ENCODE data around the gene GAL3ST1.

DNA sequence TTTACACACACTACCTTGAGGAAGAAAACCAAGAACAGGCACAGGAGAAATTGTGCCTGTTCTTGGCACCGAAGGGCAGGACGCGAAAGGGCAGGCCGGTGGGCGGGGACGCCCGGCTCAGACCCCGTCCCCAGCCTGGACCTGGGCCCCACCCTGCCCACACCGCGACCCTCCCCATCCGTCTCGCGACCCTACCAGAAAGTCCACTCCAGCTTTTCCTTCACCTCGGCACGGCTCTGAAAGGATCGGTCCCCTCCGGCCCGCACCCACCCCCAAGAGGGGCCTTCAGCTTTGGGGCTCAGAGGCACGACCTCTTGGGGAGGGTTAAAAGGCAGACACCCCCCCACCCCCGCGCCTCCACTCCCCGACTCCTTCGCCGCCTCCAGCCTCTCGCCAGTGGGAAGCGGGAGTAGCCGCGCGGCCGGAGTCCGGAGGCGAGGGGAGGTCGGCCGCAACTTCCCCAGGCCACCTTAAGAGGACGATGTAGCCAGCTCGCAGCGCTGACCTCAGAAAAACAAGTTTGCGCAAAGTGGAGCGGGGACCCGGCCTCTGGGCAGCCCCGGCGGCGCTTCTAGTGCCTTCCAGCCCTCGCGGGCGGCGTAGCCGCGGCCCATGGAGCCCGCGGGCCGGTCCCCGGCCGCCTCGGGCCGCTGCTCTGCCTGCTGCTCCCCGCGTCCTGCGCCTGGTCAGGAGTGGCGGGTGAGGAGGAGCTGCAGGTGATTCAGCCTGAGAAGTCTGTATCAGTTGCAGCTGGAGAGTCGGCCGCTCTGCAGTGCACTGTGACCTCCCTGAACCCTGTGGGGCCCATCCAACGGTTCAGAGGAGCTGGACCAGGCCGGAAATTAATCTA, 32.3 kb downstream of the GAL3ST1 start:
- TF ChIP-seq, protein P1, sequence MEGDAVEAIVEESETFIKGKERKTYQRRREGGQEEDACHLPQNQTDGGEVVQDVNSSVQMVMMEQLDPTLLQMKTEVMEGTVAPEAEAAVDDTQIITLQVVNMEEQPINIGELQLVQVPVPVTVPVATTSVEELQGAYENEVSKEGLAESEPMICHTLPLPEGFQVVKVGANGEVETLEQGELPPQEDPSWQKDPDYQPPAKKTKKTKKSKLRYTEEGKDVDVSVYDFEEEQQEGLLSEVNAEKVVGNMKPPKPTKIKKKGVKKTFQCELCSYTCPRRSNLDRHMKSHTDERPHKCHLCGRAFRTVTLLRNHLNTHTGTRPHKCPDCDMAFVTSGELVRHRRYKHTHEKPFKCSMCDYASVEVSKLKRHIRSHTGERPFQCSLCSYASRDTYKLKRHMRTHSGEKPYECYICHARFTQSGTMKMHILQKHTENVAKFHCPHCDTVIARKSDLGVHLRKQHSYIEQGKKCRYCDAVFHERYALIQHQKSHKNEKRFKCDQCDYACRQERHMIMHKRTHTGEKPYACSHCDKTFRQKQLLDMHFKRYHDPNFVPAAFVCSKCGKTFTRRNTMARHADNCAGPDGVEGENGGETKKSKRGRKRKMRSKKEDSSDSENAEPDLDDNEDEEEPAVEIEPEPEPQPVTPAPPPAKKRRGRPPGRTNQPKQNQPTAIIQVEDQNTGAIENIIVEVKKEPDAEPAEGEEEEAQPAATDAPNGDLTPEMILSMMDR (optimal IDR thresholded peaks at IDR 0.05 in 1 of 3, IDR thresholded peaks at IDR 0.05 in 1 of 3, conservative IDR thresholded peaks at IDR 0.05 in 1 of 3; ENCODE audit: extremely low read depth in 1 of 3, insufficient read depth in 2 of 3, low read length in 3 of 3), result no peak
- TF ChIP-seq EZH2 (IDR thresholded peaks at IDR 0.05; ENCODE audit: low read length), result peak; percentile 71

Measured in keratinocyte (primary cell).